HCT116 (cell line): ENCODE measurements around the gene DCN. TPM values are rescaled to one million over a fixed set of nuclear protein-coding genes. Genes with fewer than 3 reads are reported as not detected.

ENCODE experiments used
- ATAC-seq: fragments of 200-7000 bp; cut with Tn5 transposase; 2 replicates; pipeline ENCODE4 v1.9.1; 2020; ENCODE audit warnings: mild to moderate bottlenecking, moderate library complexity
- BruUV-seq: library from RNA; stranded (reverse); fragments of 400-500 nt; replicated peaks from 2 replicates; lab custom pipeline; 2021; lab: Mats Ljungman, UMichigan
- CTCF ChIA-PET: fragments of 300-600 bp; sonication (Branson Sonifier 250); formaldehyde crosslinking; loops from one replicate; lab custom pipeline; 2021; ENCODE audit warnings: antibody characterized with exemption; lab: Charles Lee
- POLR2A ChIA-PET: fragments of 300-600, 350-600 bp; sonication (Branson Sonifier 250); formaldehyde crosslinking; loops from one replicate; lab custom pipeline; 2021; ENCODE audit warnings: antibody characterized with exemption; lab: Charles Lee
- RAD21 ChIA-PET, 2 experiments: fragments of 300-600 bp; sonication (Branson Sonifier 250); formaldehyde crosslinking; loops; one replicate each; lab custom pipeline; 2023; ENCODE audit warnings: low total read pairs in 2 of 2; ENCODE audit not compliant: uncharacterized antibody in 2 of 2, unreplicated experiment in 2 of 2, low non-redundant PET in 1 of 2; lab: Charles Lee
- DNase-seq: peaks from one replicate; pipeline ENCODE4 v3.0.0-alpha.2; 2010; ENCODE audit warnings: low read depth, low spot score
- H2AFZ ChIP-seq: fragments of 200-600 bp; shearing (Covaris generic), sonication (generic); 2 replicates; pipeline ENCODE4 v1.6.1; 2017; ENCODE audit warnings: low read depth, mixed run types, mixed read lengths, antibody characterized with exemption, low read length; ENCODE audit not compliant: poor library complexity, severe bottlenecking
- H3K27ac ChIP-seq: 2 replicates; pipeline ENCODE4 v1.5.1; 2012; ENCODE audit warnings: low read depth, low read length
- H3K27me3 ChIP-seq: fragments of 200-600 bp; sonication (generic); 2 replicates; pipeline ENCODE4 v1.6.1; 2016; ENCODE audit warnings: mixed run types, low read length, mixed read lengths; ENCODE audit not compliant: insufficient read depth
- H3K36me3 ChIP-seq, 2 experiments: fragments of 200-500 bp in 1 of 2; fragments of 200-600 bp in 1 of 2; sonication (Bioruptor generic) in 1 of 2; sonication (generic) in 1 of 2; 2 replicates each; pipeline versions ENCODE4 v1.5.1 to v1.6.1; 2014 to 2016; ENCODE audit warnings: low read length in 2 of 2, inconsistent platforms in 1 of 2, mixed read lengths in 1 of 2, mixed run types in 1 of 2; ENCODE audit not compliant: insufficient read depth in 2 of 2, control insufficient read depth in 1 of 2
- H3K4me1 ChIP-seq, 2 experiments: fragments of 200-600 bp in 1 of 2; sonication (generic) in 1 of 2; 2 replicates each; pipeline versions ENCODE4 v1.5.1 to v1.6.1; 2012 to 2017; ENCODE audit warnings: low read length in 2 of 2, inconsistent platforms in 1 of 2, mild to moderate bottlenecking in 1 of 2, mixed read lengths in 1 of 2, mixed run types in 1 of 2, moderate library complexity in 1 of 2; ENCODE audit not compliant: insufficient read depth in 2 of 2, control insufficient read depth in 1 of 2
- H3K4me2 ChIP-seq: fragments of 200-600 bp; sonication (generic); 2 replicates; pipeline ENCODE4 v1.6.1; 2017; ENCODE audit warnings: mixed run types, low read length, mixed read lengths
- H3K4me3 ChIP-seq, 2 experiments: fragments of 200-600 bp in 1 of 2; sonication (generic) in 1 of 2; replicated peaks in 1 of 2; 2 replicates each; pipeline ENCODE4 v1.5.1; 2011 to 2016; ENCODE audit warnings: low read length in 2 of 2, control low read depth in 1 of 2, low read depth in 1 of 2, mild to moderate bottlenecking in 1 of 2, mixed read lengths in 1 of 2, mixed run types in 1 of 2
- H3K79me2 ChIP-seq: fragments of 200-600 bp; sonication (generic); 2 replicates; pipeline ENCODE4 v1.6.1; 2017; ENCODE audit warnings: mild to moderate bottlenecking, mixed run types, low read length, moderate library complexity, mixed read lengths; ENCODE audit not compliant: insufficient read depth
- H3K9ac ChIP-seq: fragments of 200-600 bp; sonication (generic); 2 replicates; pipeline ENCODE4 v1.6.1; 2016; ENCODE audit warnings: low read length, mixed read lengths
- H3K9me2 ChIP-seq: fragments of 200-600 bp; sonication (generic), shearing (Covaris generic); 2 replicates; pipeline ENCODE4 v1.6.1; 2017; ENCODE audit warnings: mixed run types, mild to moderate bottlenecking, moderate library complexity; ENCODE audit not compliant: insufficient read depth
- H3K9me3 ChIP-seq, 2 experiments: fragments of 200-500 bp in 1 of 2; fragments of 200-600 bp in 1 of 2; sonication (Bioruptor generic) in 1 of 2; sonication (generic) in 1 of 2; 2 replicates each; pipeline ENCODE4 v1.6.1; 2014 to 2017; ENCODE audit warnings: low read length in 2 of 2, mixed read lengths in 2 of 2, inconsistent platforms in 1 of 2, low read depth in 1 of 2, mild to moderate bottlenecking in 1 of 2, mixed run types in 1 of 2, moderate library complexity in 1 of 2; ENCODE audit not compliant: control insufficient read depth in 1 of 2, insufficient read depth in 1 of 2
- H4K20me1 ChIP-seq: fragments of 200-600 bp; sonication (generic), shearing (Covaris generic); 2 replicates; pipeline ENCODE4 v1.6.1; 2017; ENCODE audit warnings: mixed run types, mild to moderate bottlenecking, moderate library complexity; ENCODE audit not compliant: insufficient read depth
- ATF3 ChIP-seq: IDR thresholded peaks from 2 replicates; pipeline ENCODE4 v1.6.1; 2012
- EZH2 ChIP-seq: fragments of 200-600 bp; sonication (generic); IDR thresholded peaks from 2 replicates; pipeline ENCODE4 v1.6.1; 2017; ENCODE audit warnings: antibody characterized with exemption, mixed run types
- EZH2phosphoT487 ChIP-seq: fragments of 200-600 bp; IDR thresholded peaks from 2 replicates; pipeline ENCODE4 v1.6.1; 2018; ENCODE audit warnings: antibody characterized with exemption, borderline replicate concordance
- TCF7L2 ChIP-seq: IDR thresholded peaks from 2 replicates; pipeline ENCODE4 v1.7.0; 2011; ENCODE audit warnings: borderline replicate concordance, inconsistent platforms; ENCODE audit not compliant: insufficient read depth, insufficient read length; ENCODE audit errors: extremely low read depth
- intact Hi-C: fragments of 100-400 bp; cut with micrococcal nuclease; formaldehyde crosslinking; loops from 2 replicates; pipeline ENCODE4 v1.10.0; 2022
- total RNA-seq: library from RNA; stranded (reverse); gene quantifications from one replicate; pipeline ENCODE4 v1.2.1, GENCODE V29; 2021; ENCODE audit not compliant: unreplicated experiment

Gene DCN
- total RNA-seq, 1 experiment from 2014 or later: 3.6 TPM

- Histone ChIP-seq H3K9me2 (0 out of 2 replicates have a peak, but pooled peaks cover 3% of the 10 kb centered on the region), H3K9me3 (no peaks in the 10 kb centered on the region), H3K27ac (no peak overlapping the region), H3K4me2 (no peak overlapping the region), H3K4me1 (no peaks in the 10 kb centered on the region), H2AFZ (no peak overlapping the region), H3K27me3 (no peaks in the 10 kb centered on the region), H4K20me1 (no peaks in the 10 kb centered on the region), H3K36me3 (no peaks in the 10 kb centered on the region), H3K79me2 (no peaks in the 10 kb centered on the region), H3K9ac (no peak overlapping the region)
- CTCF ChIA-PET: no interaction called here
- ATAC-seq: no peak
- BruUV-seq: no TSS peak
- intact Hi-C loops: no loop called here
- RAD21 ChIA-PET: no interaction called here
- no peak for TF ChIP-seq ATF3
- TF ChIP-seq, all 23 proteins: peak for 0
- DNase-seq: no peak
- POLR2A ChIA-PET: no interaction called here
- H3K4me3 ChIP-seq: no peak overlapping the region
Observed at GRCh38 chr12:91163116-91163515, 19.5 kb downstream of the DCN start.

DNA sequence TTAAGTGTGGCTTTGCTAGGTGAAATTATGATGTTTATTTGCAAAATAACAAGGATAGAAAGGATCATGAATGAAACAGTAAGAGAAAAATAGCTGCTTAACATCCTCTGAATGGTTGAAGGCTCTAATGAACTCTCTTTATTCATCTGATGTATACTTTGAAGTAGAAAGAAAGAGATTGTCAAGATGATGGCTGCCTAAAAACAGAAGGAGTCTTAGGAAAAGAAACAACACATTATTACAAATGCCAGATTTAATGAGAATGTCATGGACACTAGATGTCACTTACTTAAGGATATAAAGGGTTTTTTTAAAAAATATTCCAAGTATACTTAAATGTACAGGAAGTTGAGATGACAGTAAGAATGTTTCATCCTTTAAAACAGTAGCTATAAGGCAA lies 21.6 kb downstream of the DCN start:
- BruUV-seq: no TSS peak
- H3K27ac ChIP-seq: no peak overlapping the region
- no peak for TF ChIP-seq TCF7L2
- TF ChIP-seq EZH2: no peak
- no peak for TF ChIP-seq EZH2phosphoT487
- TF ChIP-seq, all 23 proteins: peak for 0
- H3K9ac ChIP-seq: no peak overlapping the region
- H3K9me3 ChIP-seq: no peaks in the 10 kb centered on the region
- ChIA-PET CTCF (interaction anchor here (1.3 kb wide), 1 partner anchor 52 kb away, joined by 3 read pairs; no protein-coding TSS in a partner anchor), POLR2A (no interaction called here), RAD21 (no interaction called here)
- H3K4me2 ChIP-seq: no peak overlapping the region
- H3K9me2 ChIP-seq: 0 out of 2 replicates have a peak, but pooled peaks cover 3% of the 10 kb centered on the region
- no peaks in the 10 kb centered on the region for H3K79me2 ChIP-seq
- H3K4me3 ChIP-seq: no peak overlapping the region
- peak overlapping the region; percentile 65 for H2AFZ ChIP-seq
- no peaks in the 10 kb centered on the region for H3K36me3 ChIP-seq
- no peaks in the 10 kb centered on the region for H3K27me3 ChIP-seq
- H3K4me1 ChIP-seq: no peaks in the 10 kb centered on the region
- DNase-seq (no peak), ATAC-seq (no peak)
- intact Hi-C loops: no loop called here
- H4K20me1 ChIP-seq: no peaks in the 10 kb centered on the region
